GM18951 (cell line): ENCODE results near the gene XPO5.
"Not testable (repeated sequence)": the region's sequence is repeated elsewhere in the genome, so short reads cannot be mapped to it uniquely, and the experiment has no call there.

Source experiments
- POLR2A ChIP-seq: IDR thresholded peaks from 4 replicates; pipeline ENCODE4 v1.6.1; 2011; ENCODE audit warnings: mild to moderate bottlenecking; ENCODE audit not compliant: insufficient read length, insufficient read depth; ENCODE audit errors: extremely low read depth
- in situ Hi-C: fragments of 300-500 bp; cut with MboI; formaldehyde crosslinking; loops from one replicate; pipeline ENCODE4 v1.12.0; 2022; ENCODE audit warnings: low sequenced_read_pairs, mixed read lengths, inconsistent platforms; ENCODE audit not compliant: unreplicated experiment

XPO5 gene

GRCh38 chr6:43609402-43609801, 33.6 kb upstream of the XPO5 start:
- in situ Hi-C loops, result no loop called here
- no peak for TF ChIP-seq POLR2A

GRCh38 chr6:43608807-43609206, 33.0 kb upstream of the XPO5 start:
- in situ Hi-C loops, result no loop called here
- no peak for TF ChIP-seq POLR2A

GRCh38 chr6:43608310-43608763, 32.5 kb upstream of the XPO5 start:
- in situ Hi-C loops, result no loop called here
- TF ChIP-seq POLR2A, result no peak

- in situ Hi-C loops, result no loop called here
- no peak for TF ChIP-seq POLR2A
Observed at GRCh38 chr6:43606019-43606418, 30.2 kb upstream of the XPO5 start.

- TF ChIP-seq POLR2A, result no peak
- in situ Hi-C loops, result no loop called here
Observed at GRCh38 chr6:43604174-43604573, 28.3 kb upstream of the XPO5 start.

- no peak for TF ChIP-seq POLR2A
- in situ Hi-C loops, result no loop called here
Observed at GRCh38 chr6:43600595-43600994, 24.8 kb upstream of the XPO5 start.

GRCh38 chr6:43593938-43594337, 18.1 kb upstream of the XPO5 start:
- TF ChIP-seq POLR2A, result no peak

GRCh38 chr6:43589564-43589963, 13.7 kb upstream of the XPO5 start:
- in situ Hi-C loops, result not testable (repeated sequence)

More at GRCh38 chr6:43593938-43594337, 18.1 kb upstream of the XPO5 start:
- in situ Hi-C loops, result no loop called here

- no peak for TF ChIP-seq POLR2A
Observed at GRCh38 chr6:43588194-43588593, 12.4 kb upstream of the XPO5 start.

GRCh38 chr6:43584892-43585570, 9.2 kb upstream of the XPO5 start:
- no peak for TF ChIP-seq POLR2A
- in situ Hi-C loops, result no loop called here

More at GRCh38 chr6:43588194-43588593, 12.4 kb upstream of the XPO5 start:
- in situ Hi-C loops, result no loop called here

- no peak for TF ChIP-seq POLR2A
- in situ Hi-C loops, result no loop called here
Observed at GRCh38 chr6:43582911-43583310, 7.1 kb upstream of the XPO5 start.

GRCh38 chr6:43579171-43579570, 3.3 kb upstream of the XPO5 start:
- no peak for TF ChIP-seq POLR2A
- in situ Hi-C loops, result no loop called here

- TF ChIP-seq POLR2A, result no peak
- in situ Hi-C loops, result no loop called here
Observed at GRCh38 chr6:43578748-43579147, 2.9 kb upstream of the XPO5 start.

GRCh38 chr6:43575105-43575771, 600 bp downstream of the XPO5 start:
- no peak for TF ChIP-seq POLR2A
- in situ Hi-C loops, result no loop called here
